Fibroblast of villous mesenchyme (primary cell): ENCODE results near the gene RPL10. TPM values are rescaled to one million over a fixed set of nuclear protein-coding genes. Genes with fewer than 3 reads are reported as not detected.

Experiments used
- small RNA-seq: library from RNA; depleted of rRNA; stranded (forward); fragments of <200 nt; gene quantifications from one replicate; pipeline ENCODE3, GENCODE V24; 2012
- total RNA-seq: library from RNA; depleted of rRNA; stranded (reverse); fragments of >200 nt; gene quantifications from 2 replicates; pipeline ENCODE4 v1.2.3, GENCODE V29; 2012

The RPL10 gene
- total RNA-seq, 1 donor = 1,322 TPM

Small RNA genes within 50 kb of the gene (small RNA-seq; reads per million reads assigned to genes)
- gene MIR6858 = not detected
- not detected for gene SNORA70

Other genes with a start within 250 kb of the RPL10 start
- not detected in 2 replicates for gene OPN1MW, start 215.8 kb upstream of the RPL10 start, total RNA-seq
- not detected in 2 replicates for gene OPN1MW2, start 178.6 kb upstream of the RPL10 start, total RNA-seq
- not detected in 2 replicates for gene OPN1MW3, start 140.8 kb upstream of the RPL10 start, total RNA-seq
- not detected in 2 replicates for gene TEX28, start 103.3 kb upstream of the RPL10 start, total RNA-seq
- not detected in 2 replicates for gene TKTL1, start 102.6 kb upstream of the RPL10 start, total RNA-seq
- 3,767 and 4,290 TPM in 2 replicates for gene FLNA, start 23.7 kb upstream of the RPL10 start, total RNA-seq
- gene EMD, start 19.1 kb upstream of the RPL10 start, total RNA-seq = 34.5 and 35.1 TPM in 2 replicates
- 45.4 and 53.5 TPM in 2 replicates for gene DNASE1L1, start 10.9 kb downstream of the RPL10 start, total RNA-seq
- gene TAFAZZIN, start 13.2 kb downstream of the RPL10 start, total RNA-seq = 15.5 and 17.4 TPM in 2 replicates
- gene ATP6AP1, start 30.3 kb downstream of the RPL10 start, total RNA-seq = 72.5 and 91.8 TPM in 2 replicates
- 81.8 and 106 TPM in 2 replicates for gene GDI1, start 38.8 kb downstream of the RPL10 start, total RNA-seq
- gene FAM50A, start 45.8 kb downstream of the RPL10 start, total RNA-seq = 44.9 and 54.4 TPM in 2 replicates
- 16.8 and 26.8 TPM in 2 replicates for gene PLXNA3, start 59.9 kb downstream of the RPL10 start, total RNA-seq
- 12.6 and 15.5 TPM in 2 replicates for gene LAGE3, start 80.9 kb downstream of the RPL10 start, total RNA-seq
- gene UBL4A, start 88.2 kb downstream of the RPL10 start, total RNA-seq = 31.9 and 32.0 TPM in 2 replicates
- gene SLC10A3, start 92.3 kb downstream of the RPL10 start, total RNA-seq = 27.7 and 31.5 TPM in 2 replicates
- gene FAM3A, start 117.9 kb downstream of the RPL10 start, total RNA-seq = 23.5 and 24.6 TPM in 2 replicates
- gene G6PD, start 148.5 kb downstream of the RPL10 start, total RNA-seq = 95.7 and 128 TPM in 2 replicates
- 13.0 and 19.3 TPM in 2 replicates for gene IKBKG, start 149.2 kb downstream of the RPL10 start, total RNA-seq
- gene CTAG1A, start 186.8 kb downstream of the RPL10 start, total RNA-seq = not detected in 2 replicates
- gene CTAG1B, start 220.9 kb downstream of the RPL10 start, total RNA-seq = not detected in 2 replicates